ENCODE data around the gene EEF2K. TPM values are rescaled to one million over a fixed set of nuclear protein-coding genes. Genes with fewer than 3 reads are reported as not detected.

Gene EEF2K
- total RNA-seq, 1 donor from 2014 or later, result 12.2 TPM

- DNase-seq (ENCODE audit: low read depth), result peak; percentile 59
- TF ChIP-seq CTCF (conservative IDR thresholded peaks at IDR 0.05; ENCODE audit: low read depth, low read length), result no peak
- H3K4me3 ChIP-seq (ENCODE audit: low read depth, low read length), result no peak overlapping the region
Observed at GRCh38 chr16:22232277-22233036, 26.4 kb downstream of the EEF2K start.

GRCh38 chr16:22233037-22233372 is 26.9 kb downstream of the EEF2K start:
- H3K4me3 ChIP-seq (ENCODE audit: low read depth, low read length), result no peak overlapping the region
- no peak for DNase-seq (ENCODE audit: low read depth)
- TF ChIP-seq CTCF (conservative IDR thresholded peaks at IDR 0.05; ENCODE audit: low read depth, low read length), result no peak

GRCh38 chr16:22235839-22236745 is 30.0 kb downstream of the EEF2K start:
- no peak for DNase-seq (ENCODE audit: low read depth)
- TF ChIP-seq CTCF (conservative IDR thresholded peaks at IDR 0.05; ENCODE audit: low read depth, low read length), result no peak
- no peak overlapping the region for H3K4me3 ChIP-seq (ENCODE audit: low read depth, low read length)

GRCh38 chr16:22239131-22239805 is 33.2 kb downstream of the EEF2K start:
- no peak overlapping the region for H3K4me3 ChIP-seq (ENCODE audit: low read depth, low read length)
- TF ChIP-seq CTCF (conservative IDR thresholded peaks at IDR 0.05; ENCODE audit: low read depth, low read length), result no peak
- no peak for DNase-seq (ENCODE audit: low read depth)

- no peak overlapping the region for H3K4me3 ChIP-seq (ENCODE audit: low read depth, low read length)
- no peak for DNase-seq (ENCODE audit: low read depth)
Observed at GRCh38 chr16:22240023-22240710, 34.1 kb downstream of the EEF2K start.

More at GRCh38 chr16:22240023-22240710, 34.1 kb downstream of the EEF2K start:
- TF ChIP-seq CTCF (conservative IDR thresholded peaks at IDR 0.05; ENCODE audit: low read depth, low read length), result no peak
